ENCODE data around the gene MANF. TPM values are rescaled to one million over a fixed set of nuclear protein-coding genes. Genes with fewer than 3 reads are reported as not detected.

Gene MANF
- total and polyA plus RNA-seq, 2 of the 4 experiments (the other 2 are of a cell fraction): 65.4 to 122 TPM

DNA sequence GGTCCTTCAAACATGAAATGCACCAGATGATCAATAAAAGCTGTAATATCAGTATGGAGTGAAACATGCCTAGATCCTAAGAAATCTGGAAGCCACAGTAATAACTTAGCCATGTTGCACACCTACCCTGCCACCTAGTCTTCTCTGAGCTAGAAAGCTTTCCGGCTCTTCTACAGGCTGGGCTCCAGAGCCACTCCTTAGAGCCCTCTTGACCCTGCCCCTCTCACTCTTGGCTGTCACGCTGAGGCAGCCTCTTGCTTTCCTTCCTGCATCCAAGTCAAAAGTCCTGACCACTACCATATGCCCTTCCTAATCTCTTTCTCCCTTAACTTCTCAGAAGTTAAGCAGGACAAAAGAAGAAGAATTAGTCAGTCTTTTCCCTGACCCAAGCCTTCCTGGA is 23.7 kb downstream of the MANF start:
- H3K18ac ChIP-seq (ENCODE audit: low read depth, low read length): no peak overlapping the region
- no peak overlapping the region for H3K4ac ChIP-seq (ENCODE audit: low read depth, low read length)
- 71% methylated on average over 1 of the region's 2 CpGs; no CpG with 5 or more reads in 1 of the 2 experiments for WGBS, 2 experiments (ENCODE audit: extremely low coverage in 2 of 2, insufficient read length in 1 of 2)
- H4K5ac ChIP-seq (ENCODE audit: low read depth, low read length): no peak overlapping the region
- H3K4me1 ChIP-seq (ENCODE audit: control insufficient read depth, insufficient read depth, low read length): no peaks in the 10 kb centered on the region
- ChIA-PET POLR2A (ENCODE audit: unreplicated experiment) (no interaction called here), CTCF (no interaction called here)
- H2BK15ac ChIP-seq (ENCODE audit: low read depth, low read length): no peak overlapping the region
- no peak overlapping the region for H3K9ac ChIP-seq (ENCODE audit: low read depth, low read length)
- no peak overlapping the region for H2BK5ac ChIP-seq (ENCODE audit: low read depth, low read length, poor library complexity, severe bottlenecking)
- no peak overlapping the region for H2AK5ac ChIP-seq (ENCODE audit: low read depth, low read length)
- intact Hi-C loops (cut with micrococcal nuclease) (no loop called here), in situ Hi-C loops (cut with MboI; ENCODE audit: low sequenced_read_pairs) (no loop called here), dilution Hi-C loops (cut with HindIII; ENCODE audit: low sequenced_read_pairs, unreplicated experiment) (no loop called here)
- H3K79me1 ChIP-seq (ENCODE audit: low read depth in 1 of 2, low read length in 2 of 2): peaks cover 11 to 16% of the 10 kb centered on the region in 2 experiments; a peak in 3 of 4 replicates
- H3K4me3 ChIP-seq (ENCODE audit: insufficient read depth, low read depth, low read length): no peak overlapping the region
- no peak overlapping the region for H3K27ac ChIP-seq (ENCODE audit: insufficient read depth, low read length)
- ATAC-seq (ENCODE audit: low read depth): no peak
- H4K20me1 ChIP-seq (ENCODE audit: insufficient read depth, low read length): peaks cover 4% of the 10 kb centered on the region; the same call in 1 of the 2 replicates
- no peaks in the 10 kb centered on the region for H3K9me3 ChIP-seq (ENCODE audit: control insufficient read depth, insufficient read depth, low read length)
- no peak overlapping the region for H3K23ac ChIP-seq (ENCODE audit: low read depth, low read length)
- H2AK9ac ChIP-seq (replicated peaks; ENCODE audit: low read depth, low read length, poor library complexity): no peak overlapping the region
- no peak overlapping the region for H4K91ac ChIP-seq (ENCODE audit: insufficient read depth, low read depth, low read length)
- no peak overlapping the region for H2BK120ac ChIP-seq (ENCODE audit: low read depth, low read length)
- H3K14ac ChIP-seq (replicated peaks; ENCODE audit: low read depth, low read length): no peak overlapping the region
- no TSS peak for BruUV-seq (replicated peaks)
- DNase-seq: no peak
- H3K4me2 ChIP-seq (ENCODE audit: low read depth, low read length): no peak overlapping the region
- H4K8ac ChIP-seq (ENCODE audit: low read depth in 2 of 2, low read length in 2 of 2): no peak overlapping the region
- no peak overlapping the region for H2AFZ ChIP-seq (replicated peaks; ENCODE audit: low read length, poor library complexity)
- H3K9me1 ChIP-seq (ENCODE audit: insufficient read depth, low read length): peaks cover 4% of the 10 kb centered on the region; the same call in 1 of the 2 replicates
- no peak overlapping the region for H2BK20ac ChIP-seq (ENCODE audit: low read depth, low read length)
- peaks cover 15% of the 10 kb centered on the region for H3K36me3 ChIP-seq (ENCODE audit: control insufficient read depth, insufficient read depth, low read length)
- no peaks in the 10 kb centered on the region for H3K27me3 ChIP-seq (ENCODE audit: control insufficient read depth, insufficient read depth, low read length)
- no peak overlapping the region for H3K56ac ChIP-seq (ENCODE audit: extremely low read depth, insufficient read depth, low read length)
- TF ChIP-seq NFE2L2 (IDR thresholded peaks at IDR 0.05; ENCODE audit: low read depth, low read length): no peak
- TF ChIP-seq, protein P1, sequence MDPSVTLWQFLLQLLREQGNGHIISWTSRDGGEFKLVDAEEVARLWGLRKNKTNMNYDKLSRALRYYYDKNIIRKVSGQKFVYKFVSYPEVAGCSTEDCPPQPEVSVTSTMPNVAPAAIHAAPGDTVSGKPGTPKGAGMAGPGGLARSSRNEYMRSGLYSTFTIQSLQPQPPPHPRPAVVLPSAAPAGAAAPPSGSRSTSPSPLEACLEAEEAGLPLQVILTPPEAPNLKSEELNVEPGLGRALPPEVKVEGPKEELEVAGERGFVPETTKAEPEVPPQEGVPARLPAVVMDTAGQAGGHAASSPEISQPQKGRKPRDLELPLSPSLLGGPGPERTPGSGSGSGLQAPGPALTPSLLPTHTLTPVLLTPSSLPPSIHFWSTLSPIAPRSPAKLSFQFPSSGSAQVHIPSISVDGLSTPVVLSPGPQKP (IDR thresholded peaks at IDR 0.05; ENCODE audit: borderline replicate concordance, low read depth, low read length): no peak
- TF ChIP-seq CEBPB (IDR thresholded peaks at IDR 0.05; ENCODE audit: low read depth, low read length): no peak
- TF ChIP-seq FOS (IDR thresholded peaks at IDR 0.05; ENCODE audit: low read depth, low read length): no peak
- no peak for TF ChIP-seq MAFK (IDR thresholded peaks at IDR 0.05; ENCODE audit: low read depth, low read length)
- TF ChIP-seq BHLHE40 (IDR thresholded peaks at IDR 0.05; ENCODE audit: low read depth, low read length): no peak
- TF ChIP-seq RFX5 (IDR thresholded peaks at IDR 0.05; ENCODE audit: low read depth, low read length): no peak
- TF ChIP-seq MXI1 (IDR thresholded peaks at IDR 0.05; ENCODE audit: borderline replicate concordance, low read depth, low read length): no peak
- no peak for TF ChIP-seq RAD21 (IDR thresholded peaks at IDR 0.05; ENCODE audit: low read length)
- TF ChIP-seq CHD1 (IDR thresholded peaks at IDR 0.05; ENCODE audit: low read depth, low read length): no peak
- TF ChIP-seq SMC3 (IDR thresholded peaks at IDR 0.05; ENCODE audit: low read depth, low read length): no peak
- TF ChIP-seq, protein P2, sequence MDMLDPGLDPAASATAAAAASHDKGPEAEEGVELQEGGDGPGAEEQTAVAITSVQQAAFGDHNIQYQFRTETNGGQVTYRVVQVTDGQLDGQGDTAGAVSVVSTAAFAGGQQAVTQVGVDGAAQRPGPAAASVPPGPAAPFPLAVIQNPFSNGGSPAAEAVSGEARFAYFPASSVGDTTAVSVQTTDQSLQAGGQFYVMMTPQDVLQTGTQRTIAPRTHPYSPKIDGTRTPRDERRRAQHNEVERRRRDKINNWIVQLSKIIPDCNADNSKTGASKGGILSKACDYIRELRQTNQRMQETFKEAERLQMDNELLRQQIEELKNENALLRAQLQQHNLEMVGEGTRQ (IDR thresholded peaks at IDR 0.05; ENCODE audit: low read depth, low read length): no peak
- TF ChIP-seq, protein P3, sequence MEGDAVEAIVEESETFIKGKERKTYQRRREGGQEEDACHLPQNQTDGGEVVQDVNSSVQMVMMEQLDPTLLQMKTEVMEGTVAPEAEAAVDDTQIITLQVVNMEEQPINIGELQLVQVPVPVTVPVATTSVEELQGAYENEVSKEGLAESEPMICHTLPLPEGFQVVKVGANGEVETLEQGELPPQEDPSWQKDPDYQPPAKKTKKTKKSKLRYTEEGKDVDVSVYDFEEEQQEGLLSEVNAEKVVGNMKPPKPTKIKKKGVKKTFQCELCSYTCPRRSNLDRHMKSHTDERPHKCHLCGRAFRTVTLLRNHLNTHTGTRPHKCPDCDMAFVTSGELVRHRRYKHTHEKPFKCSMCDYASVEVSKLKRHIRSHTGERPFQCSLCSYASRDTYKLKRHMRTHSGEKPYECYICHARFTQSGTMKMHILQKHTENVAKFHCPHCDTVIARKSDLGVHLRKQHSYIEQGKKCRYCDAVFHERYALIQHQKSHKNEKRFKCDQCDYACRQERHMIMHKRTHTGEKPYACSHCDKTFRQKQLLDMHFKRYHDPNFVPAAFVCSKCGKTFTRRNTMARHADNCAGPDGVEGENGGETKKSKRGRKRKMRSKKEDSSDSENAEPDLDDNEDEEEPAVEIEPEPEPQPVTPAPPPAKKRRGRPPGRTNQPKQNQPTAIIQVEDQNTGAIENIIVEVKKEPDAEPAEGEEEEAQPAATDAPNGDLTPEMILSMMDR (conservative IDR thresholded peaks at IDR 0.05; ENCODE audit: low read depth, low read length): no peak
- no peak for TF ChIP-seq MAZ (IDR thresholded peaks at IDR 0.05; ENCODE audit: borderline replicate concordance, low read depth, low read length)
- no peak for TF ChIP-seq POLR2A (IDR thresholded peaks at IDR 0.05; ENCODE audit: low read depth, low read length)
- TF ChIP-seq RCOR1 (IDR thresholded peaks at IDR 0.05; ENCODE audit: insufficient replicate concordance, low read length): no peak

Measured in IMR-90 (cell line).